Activated CD4-positive, alpha-beta T cell treated with anti-CD3 and anti-CD28 coated beads, Interleukin-2, amount 10 ng/mL, durations not matched to agents 24 days and 14 days (primary cell): Measurements from ENCODE around the gene TMSB4Y. TPM values are rescaled to one million over a fixed set of nuclear protein-coding genes. Genes with fewer than 3 reads are reported as not detected.

Experiments used
- total RNA-seq: library from RNA; stranded (reverse); gene quantifications from 2 replicates; pipeline ENCODE4 v1.2.3, GENCODE V29; 2022

The TMSB4Y gene
- total RNA-seq, 1 donor from 2014 or later: 1.3 TPM

Other genes with a start within 250 kb of the TMSB4Y start
- gene UTY, start 223.9 kb upstream of the TMSB4Y start, total RNA-seq: 17.7 and 22.6 TPM in 2 replicates